ENCODE data around the gene JAK1.
A peak's percentile ranks its signal among the peaks of the same experiment; 100 is the strongest.
"Not testable (repeated sequence)": the region's sequence is repeated elsewhere in the genome, so short reads cannot be mapped to it uniquely, and the experiment has no call there.

The JAK1 gene

GRCh38 chr1:64948905-64949833 is 17.2 kb downstream of the JAK1 start:
- DNase-seq (ENCODE audit: low read depth): no peak

GRCh38 chr1:64948216-64948615 is 18.1 kb downstream of the JAK1 start:
- DNase-seq (ENCODE audit: low read depth): no peak

DNA sequence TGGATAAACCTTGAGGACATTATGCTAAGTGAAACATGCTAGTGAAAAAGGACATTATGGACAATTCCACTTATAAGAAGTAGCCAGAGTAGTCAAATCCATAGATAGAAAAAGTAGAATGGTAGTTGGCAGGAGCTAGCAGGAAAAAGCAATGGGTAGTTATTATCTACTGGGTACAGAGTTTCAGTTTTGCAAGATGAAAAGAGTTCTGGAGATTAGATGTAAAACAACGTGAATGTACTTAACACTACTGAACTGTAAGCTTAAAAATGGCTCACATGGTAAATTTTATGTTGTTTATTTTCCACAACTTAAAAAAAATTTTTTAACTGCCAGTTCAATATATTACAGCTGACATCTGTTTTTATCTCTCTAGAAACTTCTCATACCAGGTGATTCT is 19.4 kb downstream of the JAK1 start:
- DNase-seq (ENCODE audit: low read depth): no peak

DNA sequence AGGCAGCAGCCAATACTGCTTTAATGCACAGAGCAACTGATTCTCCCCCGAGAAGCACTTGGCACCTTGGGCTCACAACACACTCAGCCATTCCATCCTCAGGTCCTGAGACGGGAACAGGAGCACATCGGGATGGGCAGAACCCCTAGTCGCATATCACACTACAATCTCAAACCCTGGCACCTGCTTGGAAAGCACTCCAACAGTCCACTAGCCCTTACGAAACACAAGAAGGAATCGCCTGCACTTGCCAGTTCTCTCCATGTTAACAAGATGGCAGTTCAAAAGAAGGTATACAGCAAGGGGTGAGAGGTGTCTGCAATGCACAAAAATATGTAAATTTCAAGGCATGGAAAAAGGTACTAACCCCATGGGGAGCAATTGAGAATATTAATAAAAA is 21.4 kb downstream of the JAK1 start:
- DNase-seq (ENCODE audit: low read depth): no peak

- no peak for DNase-seq (ENCODE audit: low read depth)
Measured at GRCh38 chr1:64942675-64943074, 23.7 kb downstream of the JAK1 start.

- DNase-seq (ENCODE audit: low read depth): no peak
Measured at GRCh38 chr1:64942118-64942517, 24.2 kb downstream of the JAK1 start.

DNA sequence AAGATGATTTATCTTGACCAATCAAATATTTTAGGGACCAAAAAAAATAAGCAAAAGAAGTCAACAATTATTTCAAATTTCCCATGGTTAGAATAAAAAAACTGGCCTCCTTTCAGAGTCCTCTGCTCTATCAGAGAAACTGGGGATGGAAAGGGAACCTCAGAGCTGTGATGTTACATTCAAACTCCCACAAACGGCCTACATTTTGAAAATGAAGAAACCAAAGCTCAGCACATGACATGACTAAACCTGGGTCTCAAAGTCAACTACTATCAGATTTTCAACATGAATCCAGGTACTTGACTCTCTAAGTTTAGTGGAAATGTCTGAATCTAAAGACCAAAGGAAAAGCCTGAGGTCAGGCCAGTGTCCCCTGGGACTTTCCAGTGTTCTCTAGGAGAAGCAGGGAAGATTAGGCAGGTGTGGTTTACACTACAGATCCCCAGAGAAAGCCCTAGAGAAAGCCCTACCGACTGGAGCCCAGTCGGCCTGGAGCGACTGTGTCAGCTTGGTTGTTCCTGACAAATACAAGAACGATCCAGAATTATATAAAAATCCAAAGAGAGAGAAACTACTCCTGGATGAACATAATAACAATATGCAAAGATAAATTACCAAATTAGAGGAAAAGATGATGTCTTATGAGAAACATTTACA is 24.8 kb downstream of the JAK1 start:
- no peak for DNase-seq (ENCODE audit: low read depth)

DNA sequence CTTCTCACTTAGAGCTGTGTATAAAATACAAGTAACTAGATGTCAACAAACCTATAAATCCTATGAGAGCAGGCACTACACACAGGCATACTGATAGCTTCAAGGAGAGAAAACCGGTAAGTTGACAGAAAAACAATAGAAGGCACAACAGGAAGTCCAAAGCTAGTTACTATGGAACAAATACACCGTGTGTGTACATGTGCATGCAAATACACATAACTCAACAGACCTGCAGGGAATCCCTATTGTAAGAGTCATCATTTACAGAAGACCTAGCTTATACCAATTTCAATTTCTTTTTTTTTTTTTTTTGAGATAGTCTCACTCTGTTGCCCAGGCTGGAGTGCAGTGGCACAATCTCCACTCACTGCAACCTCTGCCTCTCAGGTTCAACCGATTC is 26.3 kb downstream of the JAK1 start:
- no peak for DNase-seq (ENCODE audit: low read depth)

DNA sequence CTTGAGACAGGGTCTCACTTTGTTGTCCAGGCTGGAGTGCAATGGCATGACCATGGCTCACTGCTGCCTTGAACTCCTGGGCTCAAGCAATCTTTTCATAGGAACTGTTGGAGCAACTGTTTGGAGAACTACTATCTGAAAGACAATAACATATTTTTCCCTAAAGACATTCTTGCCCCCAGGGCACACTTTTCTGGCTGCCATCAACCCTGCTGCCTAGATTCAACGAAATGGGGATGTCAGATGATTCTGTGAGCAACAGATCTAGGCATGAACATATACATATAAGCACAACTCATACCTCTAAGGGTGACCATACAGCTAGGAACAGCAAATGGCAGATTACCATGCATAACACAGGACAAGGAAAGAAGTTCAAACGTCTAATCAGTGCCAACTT is 27.4 kb downstream of the JAK1 start:
- DNase-seq (ENCODE audit: low read depth): no peak

GRCh38 chr1:64936956-64937355 is 29.4 kb downstream of the JAK1 start:
- no peak for DNase-seq (ENCODE audit: low read depth)

DNA sequence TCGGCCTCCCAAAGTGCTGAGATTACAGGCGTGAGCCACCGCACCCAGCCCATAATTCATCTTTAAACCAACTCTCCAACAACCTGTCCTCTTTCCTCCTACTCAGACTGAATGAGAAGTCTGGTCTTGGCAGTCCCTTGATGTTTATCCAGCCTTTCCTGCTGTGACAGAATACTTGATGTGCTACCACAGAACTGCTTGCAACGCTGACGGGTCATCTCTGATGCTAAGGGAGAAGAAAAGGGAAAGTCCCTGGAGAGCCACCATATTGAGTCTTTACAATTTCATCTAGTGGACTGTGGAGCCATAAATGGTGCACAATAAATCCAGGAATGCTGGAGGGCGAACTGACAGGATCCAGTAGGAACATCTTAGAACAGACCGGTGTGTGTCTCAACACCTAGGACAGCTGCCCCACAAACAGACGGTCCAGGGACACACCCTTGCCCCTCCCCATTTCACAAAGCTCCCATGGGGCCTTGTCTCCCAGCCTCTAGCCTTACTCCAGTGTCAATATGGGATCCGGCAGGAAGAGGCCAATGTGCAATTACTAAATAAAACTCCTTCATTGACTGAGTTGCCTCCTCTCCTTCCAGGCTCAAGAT is 30.7 kb downstream of the JAK1 start:
- DNase-seq (ENCODE audit: low read depth): no peak

GRCh38 chr1:64934878-64935275 is 31.5 kb downstream of the JAK1 start:
- DNase-seq (ENCODE audit: low read depth): no peak

- DNase-seq (ENCODE audit: low read depth): peak; percentile 60
Measured at GRCh38 chr1:64934115-64934877, 32.1 kb downstream of the JAK1 start.

DNA sequence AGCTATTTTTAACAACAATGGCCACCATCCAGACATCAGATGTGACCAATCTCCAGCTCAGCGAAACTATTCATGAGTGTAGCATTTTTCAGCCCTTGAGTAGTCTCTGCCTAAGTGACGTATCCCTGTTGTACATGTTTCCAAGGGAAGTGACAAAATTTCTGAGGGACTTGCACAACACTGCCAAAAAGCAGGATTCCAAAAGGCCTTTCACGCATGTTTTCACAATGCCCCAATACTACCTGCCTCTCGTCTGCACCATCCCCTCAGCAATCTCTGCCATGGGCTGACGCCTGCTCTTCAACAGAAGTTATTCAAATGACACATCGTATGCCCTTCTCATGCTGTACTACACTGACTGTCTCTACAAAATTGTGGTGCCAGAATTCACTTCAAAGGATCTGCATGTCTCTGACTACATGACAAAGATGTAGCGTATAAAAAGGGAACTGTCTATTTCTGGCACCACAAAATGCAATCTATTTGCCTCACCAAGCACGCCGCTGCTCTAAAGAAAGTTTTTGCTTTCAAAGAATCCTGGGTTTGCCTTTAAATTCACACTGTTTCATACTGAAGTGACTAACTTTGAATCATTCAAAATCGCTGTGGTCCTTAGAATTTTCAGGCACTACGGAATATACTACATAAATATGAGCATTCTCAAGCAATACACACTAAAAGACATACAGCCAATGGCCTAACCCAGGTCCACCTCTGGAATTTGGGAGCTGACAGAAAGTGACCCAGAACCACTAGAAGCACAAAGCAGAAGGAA is 32.9 kb downstream of the JAK1 start:
- peak; percentile 91 for DNase-seq (ENCODE audit: low read depth)

DNA sequence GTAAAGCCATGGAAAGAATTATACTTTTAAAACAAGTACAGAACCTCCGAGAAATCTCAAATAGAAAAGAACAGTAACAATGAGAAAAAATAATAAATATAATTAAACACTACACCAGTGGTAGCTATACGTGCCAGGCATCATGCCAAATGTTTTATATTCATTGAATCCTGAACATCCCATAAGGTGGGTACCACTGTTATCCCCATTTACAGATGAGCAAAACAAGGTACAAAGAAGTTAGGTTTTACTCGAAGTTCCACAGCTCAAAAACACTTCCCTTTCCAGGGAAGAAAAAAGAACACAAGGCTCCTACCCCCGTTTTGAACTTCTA is 33.4 kb downstream of the JAK1 start:
- DNase-seq (ENCODE audit: low read depth): no peak

- DNase-seq (ENCODE audit: low read depth): not testable (repeated sequence)
Measured at GRCh38 chr1:64930640-64931039, 35.7 kb downstream of the JAK1 start.

- no peak for DNase-seq (ENCODE audit: low read depth)
Measured at GRCh38 chr1:64929221-64929620, 37.1 kb downstream of the JAK1 start.

- no peak for DNase-seq (ENCODE audit: low read depth)
Measured at GRCh38 chr1:64928325-64928724, 38.0 kb downstream of the JAK1 start.

- DNase-seq (ENCODE audit: low read depth): no peak
Measured at GRCh38 chr1:64925594-64925993, 40.8 kb downstream of the JAK1 start.

DNA sequence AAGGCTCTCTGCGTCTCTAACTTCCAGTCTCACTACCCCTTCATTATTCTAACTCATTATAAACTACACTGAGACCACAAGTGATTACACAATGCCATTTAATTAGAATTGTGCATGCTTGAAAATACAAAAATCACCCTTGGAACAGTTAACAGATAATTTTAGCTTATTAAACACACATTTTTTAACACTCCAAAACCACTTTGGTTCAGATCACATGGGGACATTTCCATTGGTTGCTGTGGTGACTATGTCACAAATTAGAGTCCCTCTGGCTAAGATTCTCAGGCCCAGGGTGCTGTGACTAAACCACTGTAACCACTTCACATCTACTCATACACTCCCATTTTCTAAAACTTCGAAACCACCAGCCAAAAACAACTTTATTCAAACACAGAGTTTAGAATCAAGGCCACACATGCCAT is 43.0 kb downstream of the JAK1 start:
- DNase-seq (ENCODE audit: low read depth): no peak

DNA sequence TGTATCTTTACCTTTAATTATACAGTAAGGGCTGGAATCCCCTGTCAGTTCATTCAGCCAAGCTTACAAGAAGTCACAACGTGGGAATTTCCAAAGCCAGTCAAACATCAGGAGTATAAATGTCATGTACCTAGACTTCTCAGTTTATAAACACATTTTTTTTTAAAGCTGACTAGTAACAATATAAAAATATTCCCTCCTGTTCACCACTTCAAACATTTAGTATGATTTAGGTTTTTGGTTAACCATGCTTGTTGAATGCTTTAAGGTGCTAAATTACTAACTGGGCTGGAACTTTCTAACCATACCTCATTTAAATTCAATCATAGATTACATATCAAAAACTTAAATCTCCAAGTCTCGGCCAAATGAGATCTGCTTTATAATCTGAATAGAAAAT is 44.0 kb downstream of the JAK1 start:
- DNase-seq (ENCODE audit: low read depth): no peak

GRCh38 chr1:64921771-64922170 is 44.6 kb downstream of the JAK1 start:
- DNase-seq (ENCODE audit: low read depth): no peak
